PC-3 (cell line): ENCODE results near the gene SCN4B.

Experiments
- EZH2phosphoT487 ChIP-seq: fragments of 300-600 bp; sonication (generic); IDR thresholded peaks from 2 replicates; pipeline ENCODE4 v1.6.1; 2018; ENCODE audit warnings: mild to moderate bottlenecking, antibody characterized with exemption, low read length, borderline replicate concordance
- TF ChIP-seq, protein P1 (sequence below): fragments of 300-600 bp; sonication (generic); conservative IDR thresholded peaks from 2 replicates; pipeline ENCODE4 v1.5.1; 2017; ENCODE audit warnings: antibody characterized with exemption, low read depth, mild to moderate bottlenecking, low read length

DNA sequence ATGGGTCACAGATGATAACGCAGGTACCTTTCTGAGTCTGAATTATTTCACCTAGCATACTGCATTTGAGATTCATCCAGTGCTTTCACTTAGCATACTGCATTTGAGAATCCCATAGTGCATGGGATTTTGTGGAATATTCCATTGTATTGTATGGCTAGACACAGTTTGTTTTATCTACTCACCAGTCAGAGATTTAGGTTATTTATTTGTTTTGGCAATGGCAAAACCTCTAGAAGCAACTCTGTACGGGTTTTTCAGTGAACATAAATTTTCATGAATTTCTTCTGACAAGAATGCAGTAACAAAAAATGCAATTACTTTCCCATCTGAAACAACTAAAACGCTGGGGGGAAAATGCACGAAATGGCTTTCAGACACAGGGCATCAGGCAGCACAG is 24.3 kb downstream of the SCN4B start:
- TF ChIP-seq, protein P1, sequence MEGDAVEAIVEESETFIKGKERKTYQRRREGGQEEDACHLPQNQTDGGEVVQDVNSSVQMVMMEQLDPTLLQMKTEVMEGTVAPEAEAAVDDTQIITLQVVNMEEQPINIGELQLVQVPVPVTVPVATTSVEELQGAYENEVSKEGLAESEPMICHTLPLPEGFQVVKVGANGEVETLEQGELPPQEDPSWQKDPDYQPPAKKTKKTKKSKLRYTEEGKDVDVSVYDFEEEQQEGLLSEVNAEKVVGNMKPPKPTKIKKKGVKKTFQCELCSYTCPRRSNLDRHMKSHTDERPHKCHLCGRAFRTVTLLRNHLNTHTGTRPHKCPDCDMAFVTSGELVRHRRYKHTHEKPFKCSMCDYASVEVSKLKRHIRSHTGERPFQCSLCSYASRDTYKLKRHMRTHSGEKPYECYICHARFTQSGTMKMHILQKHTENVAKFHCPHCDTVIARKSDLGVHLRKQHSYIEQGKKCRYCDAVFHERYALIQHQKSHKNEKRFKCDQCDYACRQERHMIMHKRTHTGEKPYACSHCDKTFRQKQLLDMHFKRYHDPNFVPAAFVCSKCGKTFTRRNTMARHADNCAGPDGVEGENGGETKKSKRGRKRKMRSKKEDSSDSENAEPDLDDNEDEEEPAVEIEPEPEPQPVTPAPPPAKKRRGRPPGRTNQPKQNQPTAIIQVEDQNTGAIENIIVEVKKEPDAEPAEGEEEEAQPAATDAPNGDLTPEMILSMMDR: no peak
- no peak for TF ChIP-seq EZH2phosphoT487
